IMR-90 (cell line): ENCODE measurements around the gene ZSCAN25. TPM values are rescaled to one million over a fixed set of nuclear protein-coding genes. Genes with fewer than 3 reads are reported as not detected.
"Not testable (repeated sequence)": the region's sequence is repeated elsewhere in the genome, so short reads cannot be mapped to it uniquely, and the experiment has no call there.

Experiments used
- ATAC-seq: fragments of 200-7000 bp; cut with Tn5 transposase; 2 replicates; pipeline ENCODE4 v1.9.1; 2020; ENCODE audit warnings: low read depth, mild to moderate bottlenecking, moderate library complexity
- BruUV-seq: library from RNA; stranded (reverse); fragments of 400-500 nt; replicated peaks from 2 replicates; lab custom pipeline; 2021; lab: Mats Ljungman, UMichigan
- CTCF ChIA-PET: fragments of 300-600 bp; formaldehyde crosslinking; extraction: SDS; loops from one replicate; lab custom pipeline; 2021; ENCODE audit warnings: antibody characterized with exemption; lab: Yijun Ruan, JAX
- POLR2A ChIA-PET: fragments of 300-600 bp; sonication (Branson Sonifier 250); formaldehyde crosslinking; loops from one replicate; lab custom pipeline; 2022; ENCODE audit warnings: antibody characterized with exemption; ENCODE audit not compliant: unreplicated experiment; lab: Charles Lee
- DNase-seq: peaks from one replicate; pipeline ENCODE4 v3.0.0; 2013
- H2AFZ ChIP-seq: replicated peaks from 2 replicates; pipeline ENCODE3; 2013; ENCODE audit warnings: low read length, mild to moderate bottlenecking; ENCODE audit not compliant: poor library complexity
- H2AK5ac ChIP-seq: 2 replicates; pipeline ENCODE4 v1.6.1; 2013; ENCODE audit warnings: low read depth, low read length, inconsistent platforms
- H2AK9ac ChIP-seq: replicated peaks from 2 replicates; pipeline ENCODE3; 2013; ENCODE audit warnings: mild to moderate bottlenecking, low read depth, low read length, moderate library complexity; ENCODE audit not compliant: poor library complexity
- H2BK120ac ChIP-seq: 2 replicates; pipeline ENCODE4 v1.6.1; 2013; ENCODE audit warnings: low read depth, low read length, inconsistent platforms
- H2BK15ac ChIP-seq: 3 replicates; pipeline ENCODE4 v1.6.1; 2013; ENCODE audit warnings: low read depth, low read length, inconsistent platforms
- H2BK20ac ChIP-seq: 2 replicates; pipeline ENCODE4 v1.6.1; 2013; ENCODE audit warnings: low read depth, mild to moderate bottlenecking, inconsistent platforms, low read length, moderate library complexity
- H2BK5ac ChIP-seq: 2 replicates; pipeline ENCODE4 v1.6.1; 2013; ENCODE audit warnings: mild to moderate bottlenecking, low read depth, low read length, inconsistent platforms; ENCODE audit not compliant: poor library complexity, severe bottlenecking
- H3K14ac ChIP-seq: replicated peaks from 2 replicates; pipeline ENCODE4 v1.6.1; 2013; ENCODE audit warnings: low read depth, low read length, inconsistent platforms
- H3K18ac ChIP-seq: 2 replicates; pipeline ENCODE4 v1.6.1; 2013; ENCODE audit warnings: low read depth, low read length, control low read depth
- H3K23ac ChIP-seq: 2 replicates; pipeline ENCODE4 v1.6.1; 2013; ENCODE audit warnings: low read depth, low read length, inconsistent platforms
- H3K27ac ChIP-seq: 2 replicates; pipeline ENCODE4 v1.5.1; 2013; ENCODE audit warnings: mild to moderate bottlenecking, control low read depth, low read length; ENCODE audit not compliant: insufficient read depth
- H3K27me3 ChIP-seq: 2 replicates; pipeline ENCODE4 v1.6.1; 2013; ENCODE audit warnings: low read length; ENCODE audit not compliant: control insufficient read depth, insufficient read depth
- H3K36me3 ChIP-seq: 2 replicates; pipeline ENCODE4 v1.6.1; 2013; ENCODE audit warnings: low read length, mixed read lengths; ENCODE audit not compliant: control insufficient read depth, insufficient read depth
- H3K4ac ChIP-seq: 2 replicates; pipeline ENCODE4 v1.6.1; 2013; ENCODE audit warnings: low read depth, low read length, inconsistent platforms
- H3K4me1 ChIP-seq: 2 replicates; pipeline ENCODE4 v1.6.1; 2013; ENCODE audit warnings: low read length, mixed read lengths; ENCODE audit not compliant: control insufficient read depth, insufficient read depth
- H3K4me2 ChIP-seq: 2 replicates; pipeline ENCODE4 v1.6.1; 2013; ENCODE audit warnings: low read depth, mild to moderate bottlenecking, control low read depth, low read length, moderate library complexity
- H3K4me3 ChIP-seq: 2 replicates; pipeline ENCODE4 v1.5.1; 2013; ENCODE audit warnings: low read depth, mild to moderate bottlenecking, control low read depth, low read length, moderate library complexity; ENCODE audit not compliant: insufficient read depth
- H3K56ac ChIP-seq: 2 replicates; pipeline ENCODE4 v1.6.1; 2013; ENCODE audit warnings: low read length, inconsistent platforms; ENCODE audit not compliant: insufficient read depth; ENCODE audit errors: extremely low read depth
- H3K79me1 ChIP-seq, 2 experiments: 2 replicates each; pipeline ENCODE4 v1.6.1; 2013; ENCODE audit warnings: low read length in 2 of 2, inconsistent platforms in 1 of 2, low read depth in 1 of 2
- H3K9ac ChIP-seq: 2 replicates; pipeline ENCODE4 v1.6.1; 2013; ENCODE audit warnings: low read depth, low read length, control low read depth
- H3K9me1 ChIP-seq: 2 replicates; pipeline ENCODE4 v1.6.1; 2013; ENCODE audit warnings: low read length, inconsistent platforms; ENCODE audit not compliant: insufficient read depth
- H3K9me3 ChIP-seq: 2 replicates; pipeline ENCODE4 v1.6.1; 2013; ENCODE audit warnings: low read length; ENCODE audit not compliant: control insufficient read depth, insufficient read depth
- H4K20me1 ChIP-seq: 2 replicates; pipeline ENCODE4 v1.6.1; 2013; ENCODE audit warnings: low read length, inconsistent platforms; ENCODE audit not compliant: insufficient read depth
- H4K5ac ChIP-seq: 2 replicates; pipeline ENCODE4 v1.6.1; 2013; ENCODE audit warnings: mild to moderate bottlenecking, low read depth, low read length, control low read depth
- H4K8ac ChIP-seq, 2 experiments: 2 replicates each; pipeline ENCODE4 v1.6.1; 2013; ENCODE audit warnings: low read depth in 2 of 2, low read length in 2 of 2, control low read depth in 1 of 2, inconsistent platforms in 1 of 2
- H4K91ac ChIP-seq: 2 replicates; pipeline ENCODE4 v1.6.1; 2013; ENCODE audit warnings: low read depth, low read length, inconsistent platforms; ENCODE audit not compliant: insufficient read depth
- CEBPB ChIP-seq: IDR thresholded peaks from 2 replicates; pipeline ENCODE4 v1.6.1; 2012; ENCODE audit warnings: low read depth, low read length, improper control_type of control experiment
- WGBS, 2 experiments: methylation state at CpG; one replicate each; pipeline versions ENCODE4 v1.1.5 to v1.1.7; 2013; ENCODE audit warnings: missing lambda C conversion rate in 2 of 2; ENCODE audit not compliant: insufficient read length in 1 of 2; ENCODE audit errors: extremely low coverage in 2 of 2; 5-methylcytosine and 5-hydroxymethylcytosine counted together
- dilution Hi-C: fragments of 300-500 bp; cut with HindIII; formaldehyde crosslinking; loops from one replicate; pipeline ENCODE4 v1.14.3; 2018; ENCODE audit warnings: low sequenced_read_pairs; ENCODE audit not compliant: unreplicated experiment
- in situ Hi-C: fragments of 300-500 bp; cut with MboI; formaldehyde crosslinking; loops from 3 replicates; pipeline ENCODE4 v1.14.3; 2019; ENCODE audit warnings: low sequenced_read_pairs, inconsistent platforms, mixed read lengths
- intact Hi-C: fragments of 100-400 bp; cut with micrococcal nuclease; formaldehyde crosslinking; loops from 2 replicates; pipeline ENCODE4 v1.10.0; 2022
- polyA plus RNA-seq, 3 experiments: library from polyadenylated mRNA; depleted of rRNA; stranded (reverse); fragments of >200 nt; gene quantifications; 2 replicates each; pipeline ENCODE4 v1.2.3, GENCODE V29; 2012; ENCODE audit warnings: low replicate concordance in 1 of 3
- total RNA-seq: library from RNA; depleted of rRNA; stranded (reverse); fragments of >200 nt; gene quantifications from 2 replicates; pipeline ENCODE4 v1.2.3, GENCODE V29; 2012

The ZSCAN25 gene
- total and polyA plus RNA-seq, 2 of the 4 experiments (the other 2 are of a cell fraction): 6.2 to 9.0 TPM

DNA sequence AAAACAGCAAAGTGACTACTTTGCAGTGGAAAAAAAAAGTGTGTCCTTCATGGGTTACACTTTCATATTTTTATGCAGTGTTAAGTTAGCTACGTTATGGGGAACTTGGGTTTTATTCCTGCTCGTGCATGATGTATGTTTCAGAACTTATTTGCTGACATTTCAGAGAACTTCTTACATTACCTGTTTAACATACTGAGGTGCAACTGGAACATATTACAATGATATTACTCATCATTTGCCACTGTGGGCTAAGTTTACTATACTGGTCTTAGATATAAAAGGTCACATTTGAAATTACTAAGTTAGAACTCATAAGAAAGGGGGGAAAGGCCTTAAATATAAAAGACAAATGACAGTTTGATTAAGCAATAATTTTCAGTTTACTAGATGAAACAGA is 20.7 kb downstream of the ZSCAN25 start:
- ATAC-seq, POLR2A ChIA-PET, H3K9me1 ChIP-seq, H3K18ac ChIP-seq, dilution Hi-C loops, DNase-seq, H3K56ac ChIP-seq, H3K27ac ChIP-seq, H3K4me1 ChIP-seq, H3K79me1 ChIP-seq, H3K23ac ChIP-seq, H2BK15ac ChIP-seq, CTCF ChIA-PET, H3K4me2 ChIP-seq, H2AK9ac ChIP-seq, H3K4ac ChIP-seq, H3K36me3 ChIP-seq, H4K20me1 ChIP-seq, H2BK20ac ChIP-seq, H2BK120ac ChIP-seq, H2AFZ ChIP-seq, in situ Hi-C loops, H2AK5ac ChIP-seq, H4K8ac ChIP-seq, H3K14ac ChIP-seq, H4K5ac ChIP-seq, H2BK5ac ChIP-seq, H3K27me3 ChIP-seq, H4K91ac ChIP-seq, BruUV-seq, H3K4me3 ChIP-seq, H3K9me3 ChIP-seq, H3K9ac ChIP-seq: not testable (repeated sequence)
- WGBS, 2 experiments: no CpG with 5 or more reads among the region's 2 CpGs
- TF ChIP-seq CEBPB: peak; percentile 20; the same call in 1 of the 2 replicates
- intact Hi-C loops: loop anchor here (10.0 kb wide), 1 partner anchor 257 kb away; no protein-coding TSS in a partner anchor
